AG20443 (cell line): ENCODE results near the gene CNTRL.

Source experiments
- DNase-seq: peaks from one replicate; pipeline ENCODE4 v3.0.0; 2012; ENCODE audit warnings: low spot score, mixed read lengths

Gene CNTRL

DNA sequence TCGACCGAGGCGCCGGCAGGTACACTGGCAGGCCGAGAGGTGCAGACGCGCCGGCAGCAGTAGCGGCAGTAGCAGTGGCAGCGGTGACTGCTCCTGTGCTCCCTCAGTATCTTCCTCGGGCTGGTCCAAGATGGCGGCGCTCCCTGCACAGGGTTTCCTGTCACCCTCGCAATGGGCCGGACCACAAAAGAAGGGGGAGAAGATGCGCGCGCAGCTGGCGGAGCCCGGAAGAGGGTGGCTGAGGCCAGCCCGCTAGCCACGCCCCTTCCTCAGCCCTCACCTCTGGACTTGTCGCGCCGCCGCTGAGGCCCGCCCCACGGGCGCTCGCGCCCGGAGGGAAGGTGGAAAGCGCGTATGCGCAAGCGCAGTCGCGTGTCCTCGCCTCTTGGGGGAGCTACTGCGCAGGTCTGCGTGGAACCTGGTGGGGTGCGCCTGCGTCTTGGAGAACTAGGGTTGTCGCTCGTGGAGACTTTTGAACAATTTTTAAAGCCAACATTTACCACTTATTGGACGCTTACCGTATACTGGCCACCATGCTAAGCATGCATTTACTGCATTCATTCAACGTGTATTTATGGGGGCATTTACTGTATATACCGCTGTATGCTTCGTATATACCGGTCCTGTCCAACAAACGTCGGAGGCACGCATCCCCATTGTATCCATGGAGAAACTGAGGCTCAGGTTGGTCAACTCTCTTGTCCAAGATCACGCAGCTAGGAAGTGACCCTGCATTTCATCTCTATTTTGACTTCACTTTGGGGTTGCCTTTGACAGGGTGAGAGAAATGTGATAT, 127.2 kb downstream of the CNTRL start, which contains the start of gene RAB14:
RAB14 (minus strand) TSS at position 132 of the 796 bp plus-strand sequence. CDS start 8,457 bp downstream, outside the sequence.
- peak; percentile 100 for DNase-seq

DNA sequence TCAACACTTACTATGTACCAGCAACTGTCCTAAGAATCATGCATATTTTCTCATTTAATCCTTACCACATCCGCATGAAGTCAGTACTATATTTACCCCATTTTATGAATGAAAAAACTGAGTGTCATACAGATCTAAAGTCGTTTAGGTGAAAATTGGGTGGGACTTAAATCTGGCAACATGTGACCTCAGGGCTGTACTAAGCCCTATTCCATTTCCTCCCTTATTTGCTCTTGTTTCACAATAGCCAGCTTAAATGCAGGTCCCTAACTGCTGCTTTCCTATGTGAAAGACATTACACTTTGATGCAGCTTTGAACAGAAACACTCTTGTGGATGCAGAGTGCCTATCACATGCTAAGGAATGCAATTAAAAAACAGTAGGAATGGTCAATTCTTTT, 129.4 kb downstream of the CNTRL start:
- DNase-seq = no peak

DNA sequence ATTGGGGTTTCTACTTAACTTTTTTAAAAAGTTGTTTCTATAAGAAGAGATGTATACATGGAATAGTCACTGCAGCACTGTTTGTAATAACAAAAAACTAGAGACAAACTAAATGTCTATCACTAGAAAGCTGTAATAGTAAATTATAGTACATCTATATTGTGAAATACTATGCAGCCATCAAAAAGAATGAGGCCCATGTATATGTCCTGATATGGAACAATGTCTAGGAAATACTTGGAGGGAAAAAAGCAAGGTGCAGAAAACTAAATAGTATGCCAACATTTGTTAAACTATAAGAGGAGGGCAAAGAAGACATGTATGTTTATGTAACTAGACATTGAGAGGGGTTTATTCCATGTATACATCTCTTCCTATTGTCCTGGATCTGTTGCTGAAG, 129.9 kb downstream of the CNTRL start:
- DNase-seq = no peak

DNA sequence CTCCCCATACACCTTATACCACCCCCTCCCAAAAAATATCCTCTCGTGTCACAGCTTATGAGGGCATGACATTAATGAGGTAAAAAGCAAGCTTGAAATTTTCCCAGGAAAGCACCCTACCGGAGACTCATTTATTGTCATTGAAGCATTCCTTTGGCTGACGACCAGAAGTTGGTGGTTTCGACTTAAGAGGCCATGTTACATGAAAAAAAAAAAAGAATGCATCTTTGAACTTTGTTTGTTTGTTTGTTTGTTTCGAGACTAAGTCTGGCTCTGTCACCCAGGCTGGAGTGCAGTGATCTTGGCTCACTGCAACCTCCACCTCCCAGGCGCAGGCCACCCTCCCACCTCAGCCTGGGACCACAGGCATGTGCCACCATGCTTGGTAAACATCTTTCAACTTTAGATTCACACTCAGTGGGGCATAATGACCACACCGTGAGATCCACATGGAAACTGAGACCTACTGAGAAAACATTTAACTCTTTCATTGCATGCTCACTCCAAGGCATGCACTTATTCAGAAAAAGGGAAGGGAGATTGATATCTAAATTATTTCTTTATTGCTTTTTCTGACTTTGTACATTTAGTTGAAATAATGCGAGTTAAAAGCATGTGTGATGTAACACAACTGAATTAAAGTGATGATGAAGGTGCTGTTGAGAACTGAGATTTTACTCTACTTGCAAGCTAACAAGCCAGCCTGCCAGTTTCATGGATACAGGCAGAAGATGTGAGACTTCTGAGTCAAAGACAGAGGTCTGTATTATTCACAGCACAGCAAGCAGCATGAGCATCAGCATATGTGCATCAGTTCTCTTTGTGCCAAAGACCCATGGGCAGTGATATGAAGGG, 132.0 kb downstream of the CNTRL start:
- DNase-seq = no peak

DNA sequence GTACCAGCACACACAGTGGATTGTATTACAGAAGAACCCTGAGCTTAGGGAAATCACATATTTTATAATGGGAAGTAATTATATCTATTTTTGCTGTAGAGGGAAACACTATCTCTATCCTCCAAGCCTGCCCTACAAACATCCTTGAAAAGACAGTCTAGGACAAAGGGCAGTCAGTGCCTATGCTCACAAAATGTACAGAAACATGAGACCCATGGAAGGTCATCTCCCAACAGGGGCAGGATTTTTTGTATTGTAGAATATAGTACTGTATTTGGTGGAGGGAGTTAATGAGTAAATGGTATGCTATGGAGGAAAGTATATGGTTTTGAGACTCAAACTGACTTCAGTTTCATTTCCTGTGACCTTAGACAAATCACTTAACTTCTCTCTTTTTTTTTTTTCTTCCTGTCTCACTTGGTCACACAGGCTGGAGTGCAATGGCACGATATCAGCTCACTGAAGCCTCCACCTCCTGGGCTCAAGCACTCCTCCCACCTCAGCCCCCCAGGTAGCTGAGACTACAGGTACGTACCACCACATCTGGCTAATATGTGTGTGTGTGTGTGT, 132.7 kb downstream of the CNTRL start:
- DNase-seq = no peak

DNA sequence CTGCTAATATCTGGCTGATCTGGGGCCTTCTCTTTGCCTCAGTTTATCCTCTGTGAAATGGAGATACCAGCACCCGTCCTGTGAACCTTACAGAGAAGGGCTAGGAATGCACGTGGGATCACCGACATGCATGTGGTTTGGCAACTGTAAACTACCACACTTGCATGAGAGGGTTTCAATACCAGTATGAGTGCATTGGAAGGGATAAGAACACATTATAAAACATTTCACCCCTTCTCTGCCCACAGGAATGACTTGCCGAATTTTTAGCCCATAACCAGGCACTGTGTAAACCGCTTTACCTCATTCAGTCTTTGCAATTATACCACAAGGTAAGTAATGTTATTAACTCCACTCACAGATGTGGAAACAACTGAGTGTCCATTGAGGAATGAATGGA, 135.8 kb downstream of the CNTRL start:
- DNase-seq = no peak

DNA sequence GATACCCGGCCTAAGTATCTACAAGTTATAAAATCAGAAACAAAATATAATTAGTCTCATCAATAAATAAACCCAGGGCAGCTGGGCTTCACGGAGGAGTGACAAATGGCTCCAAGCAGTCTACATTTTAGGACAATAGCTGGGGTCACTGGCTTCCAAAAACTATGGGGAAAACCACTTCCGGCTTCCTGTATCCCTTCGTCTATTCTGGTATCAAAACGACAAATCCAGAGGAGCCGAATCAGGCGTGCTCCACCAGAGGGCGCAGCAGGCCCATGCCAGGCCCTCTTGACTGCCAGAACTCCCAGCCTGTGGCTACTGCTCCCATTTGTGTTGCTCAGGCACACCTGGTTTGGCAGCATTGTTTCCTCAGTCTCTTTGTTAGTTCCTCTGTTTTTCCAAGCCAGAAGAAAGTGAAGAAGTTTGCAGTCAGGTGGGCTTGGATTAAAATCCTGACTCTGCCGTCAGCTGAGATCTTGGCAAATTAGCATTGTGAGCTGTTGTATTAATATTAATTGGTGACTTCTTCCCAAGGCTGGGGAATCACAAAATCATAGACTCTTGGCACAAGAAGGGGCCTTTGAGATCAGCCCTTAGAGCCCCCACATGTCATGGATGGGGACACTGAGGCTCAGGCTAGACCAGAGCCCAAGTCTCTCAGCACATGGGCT, 138.5 kb downstream of the CNTRL start:
- DNase-seq = peak; percentile 92

DNA sequence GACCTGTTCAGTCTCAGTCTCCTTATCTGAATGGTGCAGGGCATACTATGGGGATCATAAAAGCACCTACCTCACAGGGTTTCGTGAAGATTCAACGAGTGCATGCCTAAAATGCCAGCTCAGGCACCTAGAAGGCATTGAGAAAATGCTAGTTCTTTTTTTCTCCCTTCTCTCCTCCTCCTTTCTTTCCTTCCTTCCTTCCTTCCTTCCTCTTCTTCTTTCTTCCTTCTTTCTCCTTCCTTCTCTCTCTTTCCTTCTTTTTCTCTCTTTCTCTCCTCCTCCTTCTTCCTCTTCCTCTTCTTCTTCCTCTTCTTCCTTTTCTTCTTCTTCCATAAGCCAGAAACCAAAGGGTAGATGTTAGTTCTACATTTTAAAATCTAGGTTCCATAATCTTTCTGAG, 139.2 kb downstream of the CNTRL start:
- DNase-seq = no peak

DNA sequence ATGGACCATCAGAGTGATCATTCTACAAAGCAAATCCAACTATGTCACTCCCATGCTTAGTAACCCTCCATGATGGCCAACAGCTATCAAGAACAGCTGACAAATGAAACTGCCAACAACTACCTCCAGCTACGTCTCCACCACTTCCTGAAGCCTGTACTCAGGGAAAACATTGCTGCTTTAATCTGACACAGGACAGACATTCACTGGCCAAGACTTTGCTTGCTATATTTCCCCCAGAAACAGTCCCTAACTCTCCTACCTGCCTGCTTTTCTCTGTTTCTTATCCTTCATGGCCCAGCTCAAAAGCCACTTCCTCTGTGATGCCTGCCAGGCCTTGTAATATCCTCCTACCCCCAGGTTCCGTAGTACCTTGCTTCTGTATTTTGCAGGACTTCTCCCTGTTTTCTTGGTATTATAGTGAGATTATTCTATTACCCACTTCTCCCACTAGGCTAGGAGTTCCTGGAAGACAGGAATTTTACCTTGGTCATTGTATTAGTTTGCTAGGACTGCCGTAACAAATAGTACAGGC, 141.6 kb downstream of the CNTRL start:
- DNase-seq = no peak

DNA sequence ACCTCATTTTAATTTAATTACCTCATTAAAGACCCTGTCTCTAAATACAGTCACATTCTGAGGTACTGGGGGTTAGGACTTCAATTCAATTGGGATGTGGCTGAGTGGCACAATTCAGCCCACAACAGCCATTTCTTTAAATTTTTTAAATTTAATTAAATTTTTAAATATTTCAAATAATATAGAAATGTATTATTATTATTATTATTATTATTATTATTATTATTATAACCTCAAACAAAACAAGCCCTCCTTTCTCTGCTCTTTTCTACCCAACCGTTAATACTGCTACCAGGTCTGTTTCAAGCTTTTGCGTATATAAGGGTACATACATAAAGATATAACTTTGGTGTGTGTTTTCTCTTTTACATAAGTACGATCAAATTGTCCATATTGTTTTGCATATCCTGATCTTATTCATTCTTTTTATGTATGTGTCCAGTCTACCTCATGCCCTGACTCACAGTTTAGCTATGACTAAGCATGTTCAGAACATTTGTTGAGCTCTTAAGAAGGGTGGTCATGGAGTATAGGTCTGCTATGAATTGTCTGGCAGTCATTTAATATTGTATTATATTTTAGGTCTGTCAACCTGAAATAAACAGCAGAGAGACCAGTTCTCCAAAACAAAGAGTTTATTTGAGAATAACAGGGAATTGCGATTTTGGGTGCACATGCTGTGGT, 143.0 kb downstream of the CNTRL start:
- no peak for DNase-seq

DNA sequence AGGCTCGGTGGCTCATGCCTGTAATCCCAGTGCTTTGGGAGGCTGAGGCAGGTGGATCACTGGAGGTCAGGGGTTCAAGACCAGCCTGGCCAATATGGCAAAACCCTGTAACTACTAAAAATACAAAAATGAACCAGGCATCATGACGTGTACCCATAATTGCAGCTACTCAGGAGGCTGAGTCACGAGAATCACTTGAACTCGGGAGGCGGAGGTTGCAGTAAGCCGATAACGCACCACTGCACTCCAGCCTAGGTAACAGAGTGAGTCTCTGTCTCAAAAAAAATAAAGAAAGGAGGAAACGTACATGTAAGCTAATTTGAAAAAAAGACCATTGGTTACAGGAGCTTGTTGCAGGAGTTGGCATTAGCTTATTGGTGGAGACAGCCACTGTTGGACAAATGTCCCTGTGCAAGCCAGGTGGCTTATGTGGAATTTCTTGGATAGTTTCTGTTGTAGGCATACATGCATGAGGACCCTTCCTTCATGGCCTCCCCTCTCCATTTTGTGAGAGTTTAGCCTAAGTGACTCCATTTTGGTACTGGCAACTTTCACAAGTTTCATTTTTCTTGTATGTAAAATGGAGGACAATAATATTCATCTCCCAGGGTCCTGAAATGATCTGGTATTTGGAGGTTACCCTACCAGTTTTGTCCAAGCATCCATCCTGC, 143.7 kb downstream of the CNTRL start:
- DNase-seq = no peak

DNA sequence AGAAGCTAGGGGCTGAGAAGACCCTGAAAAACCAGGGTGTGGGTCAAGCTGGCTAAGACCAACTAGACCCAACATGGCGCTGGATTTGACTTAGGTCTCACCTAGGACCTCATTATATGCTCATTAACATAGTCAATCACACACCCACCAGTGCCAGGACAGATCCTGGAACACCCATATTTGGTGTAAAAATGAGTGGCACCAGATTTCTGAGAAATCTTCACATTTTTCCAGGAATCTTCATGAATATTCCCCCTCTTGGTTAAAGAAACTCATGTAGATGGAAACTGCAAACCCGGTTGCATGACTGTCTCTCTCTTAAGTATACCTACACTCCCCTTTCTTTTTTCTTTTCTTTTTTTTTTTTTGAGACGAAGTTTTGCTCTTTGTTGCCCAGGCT, 144.8 kb downstream of the CNTRL start:
- no peak for DNase-seq

DNA sequence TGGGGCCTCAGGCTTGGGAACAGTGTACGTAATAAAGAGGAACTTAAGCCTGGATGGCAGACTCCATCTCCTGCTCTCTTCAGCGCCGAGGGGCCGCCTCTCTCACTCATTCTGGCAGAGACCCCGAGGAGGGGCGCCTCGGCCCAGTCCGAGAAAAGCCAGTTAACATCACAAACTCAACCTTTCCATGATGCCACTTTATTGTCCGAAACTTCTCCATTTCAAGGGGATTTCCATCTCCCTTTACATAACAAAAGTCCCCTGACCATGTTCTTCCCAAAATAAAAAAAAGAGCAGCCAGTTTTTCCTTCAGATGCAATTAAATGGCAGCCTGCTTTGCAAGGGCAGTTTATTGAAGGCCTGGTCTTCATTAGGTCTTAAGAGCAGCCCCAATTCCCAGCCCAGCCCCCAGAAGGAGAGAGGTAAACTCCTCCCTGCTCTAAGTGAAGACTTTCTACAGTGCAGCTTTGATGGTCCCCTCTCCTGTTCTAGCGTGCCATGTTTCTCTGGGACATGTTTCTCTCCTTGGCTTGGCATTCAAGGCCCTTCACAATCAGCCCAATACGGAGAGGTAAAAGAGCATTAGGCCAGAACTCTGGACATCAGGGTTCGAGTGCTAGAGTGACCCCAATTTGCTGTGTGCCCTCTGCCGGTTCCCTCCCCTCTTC, 146.4 kb downstream of the CNTRL start:
- no peak for DNase-seq

DNA sequence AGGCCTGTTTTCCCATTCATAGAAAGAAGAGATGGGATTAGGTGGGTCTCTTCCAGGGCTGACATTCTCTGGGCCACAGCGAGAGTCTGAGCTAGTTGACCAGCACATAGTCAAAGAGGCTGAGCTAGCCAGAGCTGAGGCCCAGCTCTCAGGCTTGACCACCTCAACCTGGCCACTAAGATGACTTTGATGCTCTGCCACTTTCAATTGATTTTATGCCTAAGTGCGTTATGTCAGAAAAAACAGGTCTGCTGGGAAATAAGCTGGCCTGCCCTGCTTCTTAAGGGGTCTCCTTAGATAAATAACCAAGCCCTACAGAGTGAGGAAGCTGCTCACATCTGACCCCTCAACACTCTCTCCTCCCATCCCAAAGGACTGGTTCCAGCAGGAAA, 146.9 kb downstream of the CNTRL start:
- no peak for DNase-seq

DNA sequence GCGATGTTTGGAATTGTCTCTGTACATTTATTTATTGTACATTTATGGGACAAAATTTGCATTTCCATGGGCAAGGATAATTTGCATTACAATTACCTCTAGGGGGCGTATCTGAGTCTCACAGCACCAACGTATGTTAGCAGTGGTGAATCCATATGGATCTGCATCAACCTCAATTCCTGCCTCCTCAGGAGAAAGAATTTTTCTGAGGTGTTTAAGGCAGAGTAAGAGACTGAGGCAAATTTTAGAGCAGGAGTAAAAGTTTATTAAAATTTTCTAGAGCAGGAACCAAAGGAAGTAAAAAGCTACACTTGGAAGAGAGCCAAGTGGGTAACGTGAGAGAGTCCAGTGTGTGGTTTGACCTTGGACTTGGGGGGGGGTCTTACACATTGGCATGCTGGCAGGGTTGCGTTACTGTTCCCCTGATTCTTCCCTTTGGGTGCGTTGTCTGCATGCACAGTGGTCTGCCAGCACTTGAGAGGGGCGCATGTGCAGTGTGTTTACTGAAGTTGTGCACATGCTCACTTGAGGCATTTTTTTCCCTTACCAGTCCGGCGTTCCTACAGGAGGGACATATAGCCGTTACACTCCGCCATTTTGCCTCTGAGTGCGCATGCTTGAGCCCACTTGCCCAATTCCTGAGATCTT, 147.9 kb downstream of the CNTRL start:
- DNase-seq = peak; percentile 38

DNA sequence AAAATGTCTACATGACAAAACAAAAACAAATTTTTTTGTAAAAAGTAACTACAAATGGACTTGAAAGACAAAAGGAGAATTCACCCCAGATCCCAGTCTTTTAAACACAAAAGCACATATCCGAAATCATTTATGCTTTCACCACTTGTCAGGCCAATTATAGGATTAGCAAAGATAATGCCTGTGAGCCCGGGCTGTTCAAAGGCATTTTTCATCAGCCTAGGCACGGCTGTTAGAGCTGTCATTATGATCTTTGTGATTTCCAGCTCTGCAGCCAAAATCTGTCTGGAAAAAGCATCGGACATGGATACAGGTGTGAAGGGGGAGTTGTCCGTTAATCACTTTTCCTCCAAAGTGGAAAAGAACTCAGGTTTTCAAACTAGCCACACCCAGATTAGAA, 150.5 kb downstream of the CNTRL start:
- no peak for DNase-seq

DNA sequence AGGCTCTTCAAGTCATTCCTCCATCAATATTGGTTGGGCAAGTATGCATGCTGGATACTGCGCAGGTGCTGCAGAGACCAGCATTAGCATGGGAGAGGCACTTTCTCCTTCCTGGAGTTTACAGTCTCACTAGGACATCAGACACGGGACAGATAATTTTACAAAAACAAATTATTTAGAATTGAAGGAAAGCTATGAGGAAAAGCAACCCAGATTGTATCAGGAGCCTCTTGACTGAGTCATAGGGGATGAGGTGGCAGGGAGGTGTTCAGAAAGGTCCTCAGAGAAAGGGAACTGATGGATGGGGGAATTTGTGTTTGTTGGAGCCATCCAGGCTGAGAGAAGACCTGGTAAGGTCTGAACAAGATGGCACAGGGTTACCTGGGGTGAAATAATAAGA, 151.4 kb downstream of the CNTRL start:
- DNase-seq = peak; percentile 59
